ENCODE results near the gene VIPR1.

DNA sequence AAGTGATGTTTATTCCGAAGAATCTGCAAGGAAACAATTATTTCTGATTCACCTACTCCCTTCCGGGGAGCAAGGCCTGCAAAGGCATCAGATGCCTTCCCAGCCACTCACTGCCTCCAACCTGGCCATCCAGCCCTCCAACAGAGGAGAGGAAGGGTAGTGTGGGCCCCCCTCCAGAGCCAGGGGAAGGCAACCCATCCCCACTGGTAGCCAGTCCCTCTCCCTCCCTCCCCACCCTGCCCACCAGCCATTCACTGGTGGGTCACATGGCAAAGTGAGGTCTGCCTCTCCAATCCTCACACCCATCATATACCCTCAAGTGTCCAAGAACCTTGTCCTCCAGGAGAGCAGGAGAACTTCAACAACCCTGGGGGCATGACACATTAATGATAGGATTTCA is 2.4 kb upstream of the VIPR1 start:
- TF ChIP-seq, protein P1, sequence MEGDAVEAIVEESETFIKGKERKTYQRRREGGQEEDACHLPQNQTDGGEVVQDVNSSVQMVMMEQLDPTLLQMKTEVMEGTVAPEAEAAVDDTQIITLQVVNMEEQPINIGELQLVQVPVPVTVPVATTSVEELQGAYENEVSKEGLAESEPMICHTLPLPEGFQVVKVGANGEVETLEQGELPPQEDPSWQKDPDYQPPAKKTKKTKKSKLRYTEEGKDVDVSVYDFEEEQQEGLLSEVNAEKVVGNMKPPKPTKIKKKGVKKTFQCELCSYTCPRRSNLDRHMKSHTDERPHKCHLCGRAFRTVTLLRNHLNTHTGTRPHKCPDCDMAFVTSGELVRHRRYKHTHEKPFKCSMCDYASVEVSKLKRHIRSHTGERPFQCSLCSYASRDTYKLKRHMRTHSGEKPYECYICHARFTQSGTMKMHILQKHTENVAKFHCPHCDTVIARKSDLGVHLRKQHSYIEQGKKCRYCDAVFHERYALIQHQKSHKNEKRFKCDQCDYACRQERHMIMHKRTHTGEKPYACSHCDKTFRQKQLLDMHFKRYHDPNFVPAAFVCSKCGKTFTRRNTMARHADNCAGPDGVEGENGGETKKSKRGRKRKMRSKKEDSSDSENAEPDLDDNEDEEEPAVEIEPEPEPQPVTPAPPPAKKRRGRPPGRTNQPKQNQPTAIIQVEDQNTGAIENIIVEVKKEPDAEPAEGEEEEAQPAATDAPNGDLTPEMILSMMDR (conservative IDR thresholded peaks at IDR 0.05 in 1 of 2, IDR thresholded peaks at IDR 0.05 in 1 of 2; ENCODE audit: low read depth in 1 of 2, low read length in 2 of 2): no peak
- no peak for TF ChIP-seq EZH2 (IDR thresholded peaks at IDR 0.05; ENCODE audit: low read length, missing control alignments)
